HepG2 (cell line): ENCODE results near the gene SPARC. TPM values are rescaled to one million over a fixed set of nuclear protein-coding genes. Genes with fewer than 3 reads are reported as not detected.
A peak's percentile ranks its signal among the peaks of the same experiment; 100 is the strongest.

Experiments used
- FOSL1 ChIP-seq: sonication (generic); formaldehyde crosslinking; IDR thresholded peaks from 2 replicates; pipeline ENCODE4 v1.9.0; 2021; ENCODE audit warnings: missing genetic modification reagents, borderline replicate concordance
- FOXA1 ChIP-seq, 2 experiments: fragments of 450-650 bp in 1 of 2; sonication (generic) in 1 of 2; formaldehyde crosslinking in 1 of 2; IDR thresholded peaks; 2 replicates each; pipeline versions ENCODE4 v1.4.0 to v1.6.1; 2016 to 2020; ENCODE audit warnings: missing genetic modification reagents in 1 of 2
- FOXK1 ChIP-seq: sonication (generic); formaldehyde crosslinking; IDR thresholded peaks from 2 replicates; pipeline ENCODE4 v1.4.0; 2020; ENCODE audit warnings: low read depth, missing genetic modification reagents, borderline replicate concordance
- MBD4 ChIP-seq: IDR thresholded peaks from 2 replicates; pipeline ENCODE4 v1.6.1; 2012; ENCODE audit warnings: low read length, inconsistent platforms, borderline replicate concordance
- MLLT10 ChIP-seq: sonication (generic); formaldehyde crosslinking; IDR thresholded peaks from 2 replicates; pipeline ENCODE4 v1.4.0; 2020; ENCODE audit warnings: missing genetic modification reagents
- MTF1 ChIP-seq: sonication (generic); formaldehyde crosslinking; IDR thresholded peaks from 2 replicates; pipeline ENCODE4 v1.5.0; 2020; ENCODE audit warnings: missing genetic modification reagents
- SIX1 ChIP-seq: sonication (generic); formaldehyde crosslinking; IDR thresholded peaks from 2 replicates; pipeline ENCODE4 v1.4.0; 2020; ENCODE audit warnings: missing genetic modification reagents, borderline replicate concordance
- TBX3 ChIP-seq: fragments of 450-650 bp; IDR thresholded peaks from 2 replicates; pipeline ENCODE4 v1.6.1; 2017; ENCODE audit warnings: antibody characterized with exemption, mild to moderate bottlenecking, inconsistent platforms, borderline replicate concordance
- ZBTB7B ChIP-seq: sonication (generic); formaldehyde crosslinking; IDR thresholded peaks from 2 replicates; pipeline ENCODE4 v1.4.0; 2020; ENCODE audit warnings: missing genetic modification reagents
- polyA plus RNA-seq, 8 experiments: library from polyadenylated mRNA; depleted of rRNA in 3 of 8; stranded (reverse) in 7 of 8; unstranded in 1 of 8; fragments of >200 nt; fragmentation: Illumina TruSeq in 4 of 8; extraction: Trizol in 4 of 8; gene quantifications; 2 replicates each; pipeline versions ENCODE4 v1.2.1 to v1.2.3, GENCODE V29; 2011 to 2016; ENCODE audit warnings: low read depth in 4 of 8, missing spikeins in 1 of 8, mixed read lengths in 1 of 8; ENCODE audit not compliant: insufficient read depth in 1 of 8
- total RNA-seq, 5 experiments: library from RNA; depleted of rRNA; stranded (reverse); fragments of >200 nt; fragmentation: Illumina TruSeq; extraction: Trizol; gene quantifications; 2 replicates each; pipeline ENCODE4 v1.2.3, GENCODE V29; 2016; ENCODE audit warnings: low read depth in 1 of 5
- TF ChIP-seq, protein P1 (sequence below): sonication (generic); formaldehyde crosslinking; IDR thresholded peaks from 2 replicates; pipeline ENCODE4 v1.4.0; 2020; ENCODE audit warnings: mild to moderate bottlenecking, missing genetic modification reagents, borderline replicate concordance
- TF ChIP-seq, protein P2 (sequence below): sonication (generic); formaldehyde crosslinking; IDR thresholded peaks from 2 replicates; pipeline ENCODE4 v1.5.1; 2020; ENCODE audit warnings: mild to moderate bottlenecking, missing genetic modification reagents
- TF ChIP-seq, protein P3 (sequence below): sonication (generic); formaldehyde crosslinking; conservative IDR thresholded peaks from 2 replicates; pipeline ENCODE4 v1.4.0; 2020; ENCODE audit warnings: mild to moderate bottlenecking, missing genetic modification reagents, moderate library complexity
- TF ChIP-seq, protein P4 (sequence below): sonication (generic); formaldehyde crosslinking; IDR thresholded peaks from 2 replicates; pipeline ENCODE4 v1.8.0; 2022; ENCODE audit warnings: missing genetic modification reagents, mild to moderate bottlenecking, moderate library complexity, borderline replicate concordance

The SPARC gene
- total and polyA plus RNA-seq, 2 of the 13 experiments (the other 11 are each of a cell fraction or from before 2014, with no cell fraction given): 76.7 to 192 TPM

DNA sequence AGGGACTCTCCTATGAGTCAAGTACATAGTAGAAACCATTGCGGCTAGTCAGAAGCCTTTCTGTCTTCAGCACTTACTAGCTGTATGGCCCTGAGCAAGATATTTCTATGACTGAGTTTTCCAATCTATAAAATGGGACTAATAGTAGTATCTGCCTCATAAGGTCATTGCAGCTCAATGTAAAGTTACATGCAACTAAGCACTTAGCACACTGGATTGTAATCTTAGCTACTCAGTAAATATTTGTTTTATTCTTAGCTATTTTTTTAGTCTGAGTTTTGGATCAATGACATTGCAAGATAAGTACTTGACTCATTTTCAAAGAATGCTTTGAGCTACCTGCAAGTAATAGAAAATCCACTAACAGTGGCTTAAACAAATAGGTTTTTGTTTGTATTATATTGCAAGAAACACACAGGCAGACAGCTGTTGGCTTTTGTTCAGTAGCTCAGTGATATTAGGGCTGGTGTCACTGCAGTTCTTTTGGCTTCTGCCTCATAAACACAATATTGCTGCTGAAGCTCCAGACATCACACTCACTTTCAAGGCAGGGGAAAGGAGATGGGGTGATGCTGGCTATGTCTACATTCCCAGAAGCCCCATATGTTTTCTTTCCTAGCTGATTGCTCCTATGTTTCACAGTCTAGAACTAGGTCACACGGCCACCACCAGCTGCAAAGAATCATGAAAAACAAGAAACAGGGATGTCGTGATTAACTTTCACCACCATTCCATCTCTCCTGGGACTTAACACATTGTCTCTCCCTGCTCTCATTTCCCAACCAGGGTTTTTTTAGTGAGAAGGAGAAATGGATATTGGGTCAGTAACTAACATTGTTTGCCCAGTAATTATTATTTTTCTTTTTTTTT lies 68.6 kb downstream of the SPARC start (continued):
- TF ChIP-seq FOXA1 (IDR thresholded peaks at IDR 0.05): peak; percentile 90
- TF ChIP-seq FOXA1 (CRISPR knock-in tag; IDR thresholded peaks at IDR 0.05): peak; percentile 87
- TF ChIP-seq FOSL1 (CRISPR knock-in tag): peak; percentile 98
- TF ChIP-seq, protein P1, sequence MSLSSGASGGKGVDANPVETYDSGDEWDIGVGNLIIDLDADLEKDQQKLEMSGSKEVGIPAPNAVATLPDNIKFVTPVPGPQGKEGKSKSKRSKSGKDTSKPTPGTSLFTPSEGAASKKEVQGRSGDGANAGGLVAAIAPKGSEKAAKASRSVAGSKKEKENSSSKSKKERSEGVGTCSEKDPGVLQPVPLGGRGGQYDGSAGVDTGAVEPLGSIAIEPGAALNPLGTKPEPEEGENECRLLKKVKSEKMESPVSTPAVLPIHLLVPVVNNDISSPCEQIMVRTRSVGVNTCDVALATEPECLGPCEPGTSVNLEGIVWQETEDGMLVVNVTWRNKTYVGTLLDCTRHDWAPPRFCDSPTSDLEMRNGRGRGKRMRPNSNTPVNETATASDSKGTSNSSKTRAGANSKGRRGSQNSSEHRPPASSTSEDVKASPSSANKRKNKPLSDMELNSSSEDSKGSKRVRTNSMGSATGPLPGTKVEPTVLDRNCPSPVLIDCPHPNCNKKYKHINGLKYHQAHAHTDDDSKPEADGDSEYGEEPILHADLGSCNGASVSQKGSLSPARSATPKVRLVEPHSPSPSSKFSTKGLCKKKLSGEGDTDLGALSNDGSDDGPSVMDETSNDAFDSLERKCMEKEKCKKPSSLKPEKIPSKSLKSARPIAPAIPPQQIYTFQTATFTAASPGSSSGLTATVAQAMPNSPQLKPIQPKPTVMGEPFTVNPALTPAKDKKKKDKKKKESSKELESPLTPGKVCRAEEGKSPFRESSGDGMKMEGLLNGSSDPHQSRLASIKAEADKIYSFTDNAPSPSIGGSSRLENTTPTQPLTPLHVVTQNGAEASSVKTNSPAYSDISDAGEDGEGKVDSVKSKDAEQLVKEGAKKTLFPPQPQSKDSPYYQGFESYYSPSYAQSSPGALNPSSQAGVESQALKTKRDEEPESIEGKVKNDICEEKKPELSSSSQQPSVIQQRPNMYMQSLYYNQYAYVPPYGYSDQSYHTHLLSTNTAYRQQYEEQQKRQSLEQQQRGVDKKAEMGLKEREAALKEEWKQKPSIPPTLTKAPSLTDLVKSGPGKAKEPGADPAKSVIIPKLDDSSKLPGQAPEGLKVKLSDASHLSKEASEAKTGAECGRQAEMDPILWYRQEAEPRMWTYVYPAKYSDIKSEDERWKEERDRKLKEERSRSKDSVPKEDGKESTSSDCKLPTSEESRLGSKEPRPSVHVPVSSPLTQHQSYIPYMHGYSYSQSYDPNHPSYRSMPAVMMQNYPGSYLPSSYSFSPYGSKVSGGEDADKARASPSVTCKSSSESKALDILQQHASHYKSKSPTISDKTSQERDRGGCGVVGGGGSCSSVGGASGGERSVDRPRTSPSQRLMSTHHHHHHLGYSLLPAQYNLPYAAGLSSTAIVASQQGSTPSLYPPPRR (CRISPR knock-in tag): peak; percentile 87
- TF ChIP-seq MTF1 (CRISPR knock-in tag): no peak
- TF ChIP-seq FOXK1 (CRISPR knock-in tag): peak; percentile 48; the same call in 1 of the 2 replicates
- peak; percentile 82; the same call in 1 of the 2 replicates for TF ChIP-seq MBD4
- TF ChIP-seq, protein P2, sequence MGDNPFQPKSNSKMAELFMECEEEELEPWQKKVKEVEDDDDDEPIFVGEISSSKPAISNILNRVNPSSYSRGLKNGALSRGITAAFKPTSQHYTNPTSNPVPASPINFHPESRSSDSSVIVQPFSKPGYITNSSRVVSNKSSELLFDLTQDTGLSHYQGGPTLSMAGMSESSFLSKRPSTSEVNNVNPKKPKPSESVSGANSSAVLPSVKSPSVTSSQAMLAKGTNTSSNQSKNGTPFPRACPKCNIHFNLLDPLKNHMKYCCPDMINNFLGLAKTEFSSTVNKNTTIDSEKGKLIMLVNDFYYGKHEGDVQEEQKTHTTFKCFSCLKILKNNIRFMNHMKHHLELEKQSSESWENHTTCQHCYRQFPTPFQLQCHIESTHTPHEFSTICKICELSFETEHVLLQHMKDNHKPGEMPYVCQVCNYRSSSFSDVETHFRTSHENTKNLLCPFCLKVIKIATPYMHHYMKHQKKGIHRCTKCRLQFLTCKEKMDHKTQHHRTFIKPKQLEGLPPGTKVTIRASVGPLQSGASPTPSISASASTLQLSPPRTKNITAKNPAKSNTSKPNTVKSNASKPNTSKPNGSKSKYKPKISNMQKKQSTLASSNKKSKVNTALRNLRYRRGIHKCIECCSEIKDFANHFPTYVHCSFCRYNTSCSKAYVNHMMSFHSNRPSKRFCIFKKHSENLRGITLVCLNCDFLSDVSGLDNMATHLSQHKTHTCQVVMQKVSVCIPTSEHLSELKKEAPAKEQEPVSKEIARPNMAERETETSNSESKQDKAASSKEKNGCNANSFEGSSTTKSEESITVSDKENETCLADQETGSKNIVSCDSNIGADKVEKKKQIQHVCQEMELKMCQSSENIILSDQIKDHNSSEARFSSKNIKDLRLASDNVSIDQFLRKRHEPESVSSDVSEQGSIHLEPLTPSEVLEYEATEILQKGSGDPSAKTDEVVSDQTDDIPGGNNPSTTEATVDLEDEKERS: peak; percentile 84
- TF ChIP-seq, protein P3, sequence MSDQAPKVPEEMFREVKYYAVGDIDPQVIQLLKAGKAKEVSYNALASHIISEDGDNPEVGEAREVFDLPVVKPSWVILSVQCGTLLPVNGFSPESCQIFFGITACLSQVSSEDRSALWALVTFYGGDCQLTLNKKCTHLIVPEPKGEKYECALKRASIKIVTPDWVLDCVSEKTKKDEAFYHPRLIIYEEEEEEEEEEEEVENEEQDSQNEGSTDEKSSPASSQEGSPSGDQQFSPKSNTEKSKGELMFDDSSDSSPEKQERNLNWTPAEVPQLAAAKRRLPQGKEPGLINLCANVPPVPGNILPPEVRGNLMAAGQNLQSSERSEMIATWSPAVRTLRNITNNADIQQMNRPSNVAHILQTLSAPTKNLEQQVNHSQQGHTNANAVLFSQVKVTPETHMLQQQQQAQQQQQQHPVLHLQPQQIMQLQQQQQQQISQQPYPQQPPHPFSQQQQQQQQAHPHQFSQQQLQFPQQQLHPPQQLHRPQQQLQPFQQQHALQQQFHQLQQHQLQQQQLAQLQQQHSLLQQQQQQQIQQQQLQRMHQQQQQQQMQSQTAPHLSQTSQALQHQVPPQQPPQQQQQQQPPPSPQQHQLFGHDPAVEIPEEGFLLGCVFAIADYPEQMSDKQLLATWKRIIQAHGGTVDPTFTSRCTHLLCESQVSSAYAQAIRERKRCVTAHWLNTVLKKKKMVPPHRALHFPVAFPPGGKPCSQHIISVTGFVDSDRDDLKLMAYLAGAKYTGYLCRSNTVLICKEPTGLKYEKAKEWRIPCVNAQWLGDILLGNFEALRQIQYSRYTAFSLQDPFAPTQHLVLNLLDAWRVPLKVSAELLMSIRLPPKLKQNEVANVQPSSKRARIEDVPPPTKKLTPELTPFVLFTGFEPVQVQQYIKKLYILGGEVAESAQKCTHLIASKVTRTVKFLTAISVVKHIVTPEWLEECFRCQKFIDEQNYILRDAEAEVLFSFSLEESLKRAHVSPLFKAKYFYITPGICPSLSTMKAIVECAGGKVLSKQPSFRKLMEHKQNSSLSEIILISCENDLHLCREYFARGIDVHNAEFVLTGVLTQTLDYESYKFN (CRISPR knock-in tag): peak; percentile 63
- TF ChIP-seq, protein P4, sequence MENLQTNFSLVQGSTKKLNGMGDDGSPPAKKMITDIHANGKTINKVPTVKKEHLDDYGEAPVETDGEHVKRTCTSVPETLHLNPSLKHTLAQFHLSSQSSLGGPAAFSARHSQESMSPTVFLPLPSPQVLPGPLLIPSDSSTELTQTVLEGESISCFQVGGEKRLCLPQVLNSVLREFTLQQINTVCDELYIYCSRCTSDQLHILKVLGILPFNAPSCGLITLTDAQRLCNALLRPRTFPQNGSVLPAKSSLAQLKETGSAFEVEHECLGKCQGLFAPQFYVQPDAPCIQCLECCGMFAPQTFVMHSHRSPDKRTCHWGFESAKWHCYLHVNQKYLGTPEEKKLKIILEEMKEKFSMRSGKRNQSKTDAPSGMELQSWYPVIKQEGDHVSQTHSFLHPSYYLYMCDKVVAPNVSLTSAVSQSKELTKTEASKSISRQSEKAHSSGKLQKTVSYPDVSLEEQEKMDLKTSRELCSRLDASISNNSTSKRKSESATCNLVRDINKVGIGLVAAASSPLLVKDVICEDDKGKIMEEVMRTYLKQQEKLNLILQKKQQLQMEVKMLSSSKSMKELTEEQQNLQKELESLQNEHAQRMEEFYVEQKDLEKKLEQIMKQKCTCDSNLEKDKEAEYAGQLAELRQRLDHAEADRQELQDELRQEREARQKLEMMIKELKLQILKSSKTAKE (CRISPR knock-in tag): peak; percentile 56; the same call in 1 of the 2 replicates
- TF ChIP-seq SIX1 (CRISPR knock-in tag): peak; percentile 89; the same call in 1 of the 2 replicates
- TF ChIP-seq ZBTB7B (CRISPR knock-in tag): no peak
- TF ChIP-seq TBX3: peak; percentile 97
- no peak for TF ChIP-seq MLLT10
